ENCODE measurements around the gene SASH3. TPM values are rescaled to one million over a fixed set of nuclear protein-coding genes. Genes with fewer than 3 reads are reported as not detected.
"Not testable (repeated sequence)": the region's sequence is repeated elsewhere in the genome, so short reads cannot be mapped to it uniquely, and the experiment has no call there.

Gene SASH3
- total RNA-seq, result 100 to 1,000 TPM; 154 to 158 TPM
- 100 to 1,000 TPM; 100 to 187 (median 115) TPM for polyA plus RNA-seq
- 33.8 to 151 (median 88.1) reads per million in 6 experiments for total RNA-seq

GRCh38 chrX:129779747-129780146 is at the start of gene SASH3:
SASH3 (plus strand) TSS chrX:129779949; CDS start chrX:129780098, 149 bp downstream.
- H3K9me3 Mint-ChIP-seq, result no peaks in the 10 kb centered on the region
- peak within 1 kb of the TSS; percentile 80 to 98 (median 96) for H3K4me3 Mint-ChIP-seq
- POLR2A ChIA-PET, result interaction anchor here (0.9 to 15.1 kb wide), 10 partner anchors 8 to 127 kb away, joined by 3 to 382 read pairs (median 5); partner anchors contain the start of gene UTP14A
- H3K36me3 Mint-ChIP-seq, result peaks cover 7 to 34% (median 19%) of the 10 kb centered on the region in 3 donors
- DNase-seq, result peak; percentile 38 to 82 (median 58)
- H3K4me1 Mint-ChIP-seq, result peaks cover 24 to 75% (median 63%) of the 10 kb centered on the region in 4 donors
- H3K27me3 Mint-ChIP-seq, result no peaks in the 10 kb centered on the region
- peak within 1 kb of the TSS; percentile 87 to 98 (median 96) for H3K27ac Mint-ChIP-seq
- ATAC-seq, result peak; percentile 23 to 31

GRCh38 chrX:129731228-129731627 is 48.5 kb upstream of the SASH3 start:
- Mint-ChIP-seq H3K27ac (peak overlapping the region in 3 of 10 donors; percentile 49 to 75 (median 64)), H3K9me3 (peaks cover 0 to 7% (median 0%) of the 10 kb centered on the region in 9 donors), H3K36me3 (no peaks in the 10 kb centered on the region), H3K4me1 (peaks cover 26 to 46% (median 36%) of the 10 kb centered on the region in 4 donors), H3K27me3 (no peaks in the 10 kb centered on the region), H3K4me3 (no peak overlapping the region)
- no peak for DNase-seq
- POLR2A ChIA-PET, result interaction anchor here (1.4 kb wide), 1 partner anchor 50 kb away, joined by 3 read pairs; no protein-coding TSS in a partner anchor
- no peak for ATAC-seq

- DNase-seq, result no peak
- peaks cover 23 to 53% (median 35%) of the 10 kb centered on the region in 4 donors for H3K4me1 Mint-ChIP-seq
- POLR2A ChIA-PET, result no interaction called here
- no peak overlapping the region for H3K27ac Mint-ChIP-seq
- no peaks in the 10 kb centered on the region for H3K27me3 Mint-ChIP-seq
- ATAC-seq, result no peak
- no peak overlapping the region for H3K4me3 Mint-ChIP-seq
- no peaks in the 10 kb centered on the region for H3K36me3 Mint-ChIP-seq
- H3K9me3 Mint-ChIP-seq, result peaks cover 0 to 7% (median 0%) of the 10 kb centered on the region in 9 donors
Observed at GRCh38 chrX:129732857-129733256, 46.9 kb upstream of the SASH3 start.

- POLR2A ChIA-PET, result interaction anchor here (1.3 kb wide), 1 partner anchor 62 kb away, joined by 4 read pairs; no protein-coding TSS in a partner anchor
- Mint-ChIP-seq H3K27me3 (no peaks in the 10 kb centered on the region), H3K4me3 (no peak overlapping the region), H3K9me3 (peaks cover 0 to 7% (median 0%) of the 10 kb centered on the region in 9 donors), H3K4me1 (peaks cover 23 to 58% (median 39%) of the 10 kb centered on the region in 4 donors), H3K36me3 (no peaks in the 10 kb centered on the region), H3K27ac (no peak overlapping the region)
- DNase-seq (no peak), ATAC-seq (no peak)
Observed at GRCh38 chrX:129733335-129733734, 46.4 kb upstream of the SASH3 start.

GRCh38 chrX:129736491-129736890 is 43.3 kb upstream of the SASH3 start:
- Mint-ChIP-seq H3K4me3 (peak overlapping the region in 3 of 10 donors; percentile 7 to 20 (median 19)), H3K27me3 (no peaks in the 10 kb centered on the region), H3K27ac (peak overlapping the region in 5 of 10 donors; percentile 12 to 65 (median 25)), H3K36me3 (no peaks in the 10 kb centered on the region), H3K4me1 (peaks cover 13 to 48% (median 25%) of the 10 kb centered on the region in 4 donors), H3K9me3 (peaks cover 0 to 1% (median 0%) of the 10 kb centered on the region in 9 donors)
- DNase-seq, result no peak
- POLR2A ChIA-PET, result interaction anchor here (0.9 to 1.0 kb wide), 2 partner anchors 33 to 40 kb away, joined by 3 to 4 read pairs; no protein-coding TSS in a partner anchor
- ATAC-seq, result peak; percentile 47 to 51

GRCh38 chrX:129737916-129738315 is 41.8 kb upstream of the SASH3 start:
- POLR2A ChIA-PET, result no interaction called here
- H3K27ac Mint-ChIP-seq, result peak overlapping the region in 3 of 10 donors; percentile 4 to 44 (median 38)
- no peak for DNase-seq
- H3K36me3 Mint-ChIP-seq, result no peaks in the 10 kb centered on the region
- no peak for ATAC-seq
- H3K4me3 Mint-ChIP-seq, result peak overlapping the region in 1 of 10 donors; percentile 29
- no peaks in the 10 kb centered on the region for H3K27me3 Mint-ChIP-seq
- H3K4me1 Mint-ChIP-seq, result peaks cover 15 to 48% (median 31%) of the 10 kb centered on the region in 4 donors
- H3K9me3 Mint-ChIP-seq, result no peaks in the 10 kb centered on the region

GRCh38 chrX:129738466-129739308 is 41.1 kb upstream of the SASH3 start, which contains the start of gene XPNPEP2:
XPNPEP2 (plus strand) TSS chrX:129738979; CDS start chrX:129739214, 235 bp downstream.
- no peaks in the 10 kb centered on the region for H3K9me3 Mint-ChIP-seq
- peaks cover 18 to 55% (median 37%) of the 10 kb centered on the region in 4 donors for H3K4me1 Mint-ChIP-seq
- DNase-seq, result no peak
- H3K36me3 Mint-ChIP-seq, result no peaks in the 10 kb centered on the region
- H3K4me3 Mint-ChIP-seq, result peak within 1 kb of the TSS in 1 of 10 donors; percentile 29
- ATAC-seq, result no peak
- peak within 1 kb of the TSS in 3 of 10 donors; percentile 4 to 87 (median 38) for H3K27ac Mint-ChIP-seq
- H3K27me3 Mint-ChIP-seq, result no peaks in the 10 kb centered on the region
- POLR2A ChIA-PET, result no interaction called here

- ATAC-seq (no peak), DNase-seq (no peak)
- Mint-ChIP-seq H3K27ac (peak overlapping the region in 1 of 10 donors; percentile 87), H3K4me1 (peaks cover 17 to 64% (median 42%) of the 10 kb centered on the region in 4 donors), H3K9me3 (no peaks in the 10 kb centered on the region), H3K36me3 (no peaks in the 10 kb centered on the region), H3K27me3 (no peaks in the 10 kb centered on the region), H3K4me3 (peak overlapping the region in 1 of 10 donors; percentile 25)
- POLR2A ChIA-PET, result interaction anchor here (0.7 kb wide), 1 partner anchor 22 kb away, joined by 3 read pairs; no protein-coding TSS in a partner anchor
Observed at GRCh38 chrX:129739578-129739977, 40.2 kb upstream of the SASH3 start.

- no peaks in the 10 kb centered on the region for H3K9me3 Mint-ChIP-seq
- H3K27ac Mint-ChIP-seq, result peak overlapping the region in 6 of 10 donors; percentile 22 to 78 (median 62)
- H3K4me3 Mint-ChIP-seq, result peak overlapping the region in 2 of 10 donors; percentile 40 to 65
- POLR2A ChIA-PET, result interaction anchor here (0.6 to 1.7 kb wide), 2 partner anchors 16 to 38 kb away, joined by 4 to 5 read pairs; partner anchors contain the start of gene SASH3
- H3K27me3 Mint-ChIP-seq, result no peaks in the 10 kb centered on the region
- no peak for DNase-seq
- H3K4me1 Mint-ChIP-seq, result peaks cover 17 to 61% (median 41%) of the 10 kb centered on the region in 4 donors
- H3K36me3 Mint-ChIP-seq, result no peaks in the 10 kb centered on the region
- no peak for ATAC-seq
Observed at GRCh38 chrX:129741880-129742758, 37.6 kb upstream of the SASH3 start.

- POLR2A ChIA-PET, result interaction anchor here (1.7 kb wide), 1 partner anchor 37 kb away, joined by 5 read pairs; the partner anchor contains the start of gene SASH3
- ATAC-seq, result peak in 1 of 2 donors; percentile 44
- not testable (repeated sequence) for H3K36me3 Mint-ChIP-seq, H3K9me3 Mint-ChIP-seq, H3K27me3 Mint-ChIP-seq, DNase-seq
- peak overlapping the region in 4 of 10 donors; percentile 17 to 41 (median 31) for H3K4me3 Mint-ChIP-seq
- H3K4me1 Mint-ChIP-seq, result peaks cover 17 to 57% (median 41%) of the 10 kb centered on the region in 4 donors
- H3K27ac Mint-ChIP-seq, result peak overlapping the region in 8 of 10 donors; percentile 22 to 81 (median 65)
Observed at GRCh38 chrX:129742759-129743152, 37.0 kb upstream of the SASH3 start.

- Mint-ChIP-seq H3K27ac (peak overlapping the region in 5 of 10 donors; percentile 19 to 82 (median 34)), H3K27me3 (no peaks in the 10 kb centered on the region), H3K4me1 (peaks cover 18 to 51% (median 37%) of the 10 kb centered on the region in 4 donors), H3K4me3 (peak overlapping the region in 2 of 10 donors; percentile 14 to 50), H3K9me3 (no peaks in the 10 kb centered on the region), H3K36me3 (no peaks in the 10 kb centered on the region)
- peak in 1 of 2 donors; percentile 39 for ATAC-seq
- POLR2A ChIA-PET, result interaction anchor here (0.5 to 1.6 kb wide), 3 partner anchors 10 to 34 kb away, joined by 3 to 4 read pairs (median 4); no protein-coding TSS in a partner anchor
- DNase-seq, result no peak
Observed at GRCh38 chrX:129743821-129744220, 35.9 kb upstream of the SASH3 start.
